ENCODE results near the gene CANX.
"Not testable (repeated sequence)": the region's sequence is repeated elsewhere in the genome, so short reads cannot be mapped to it uniquely, and the experiment has no call there.

The CANX gene, protein sequence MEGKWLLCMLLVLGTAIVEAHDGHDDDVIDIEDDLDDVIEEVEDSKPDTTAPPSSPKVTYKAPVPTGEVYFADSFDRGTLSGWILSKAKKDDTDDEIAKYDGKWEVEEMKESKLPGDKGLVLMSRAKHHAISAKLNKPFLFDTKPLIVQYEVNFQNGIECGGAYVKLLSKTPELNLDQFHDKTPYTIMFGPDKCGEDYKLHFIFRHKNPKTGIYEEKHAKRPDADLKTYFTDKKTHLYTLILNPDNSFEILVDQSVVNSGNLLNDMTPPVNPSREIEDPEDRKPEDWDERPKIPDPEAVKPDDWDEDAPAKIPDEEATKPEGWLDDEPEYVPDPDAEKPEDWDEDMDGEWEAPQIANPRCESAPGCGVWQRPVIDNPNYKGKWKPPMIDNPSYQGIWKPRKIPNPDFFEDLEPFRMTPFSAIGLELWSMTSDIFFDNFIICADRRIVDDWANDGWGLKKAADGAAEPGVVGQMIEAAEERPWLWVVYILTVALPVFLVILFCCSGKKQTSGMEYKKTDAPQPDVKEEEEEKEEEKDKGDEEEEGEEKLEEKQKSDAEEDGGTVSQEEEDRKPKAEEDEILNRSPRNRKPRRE

DNA sequence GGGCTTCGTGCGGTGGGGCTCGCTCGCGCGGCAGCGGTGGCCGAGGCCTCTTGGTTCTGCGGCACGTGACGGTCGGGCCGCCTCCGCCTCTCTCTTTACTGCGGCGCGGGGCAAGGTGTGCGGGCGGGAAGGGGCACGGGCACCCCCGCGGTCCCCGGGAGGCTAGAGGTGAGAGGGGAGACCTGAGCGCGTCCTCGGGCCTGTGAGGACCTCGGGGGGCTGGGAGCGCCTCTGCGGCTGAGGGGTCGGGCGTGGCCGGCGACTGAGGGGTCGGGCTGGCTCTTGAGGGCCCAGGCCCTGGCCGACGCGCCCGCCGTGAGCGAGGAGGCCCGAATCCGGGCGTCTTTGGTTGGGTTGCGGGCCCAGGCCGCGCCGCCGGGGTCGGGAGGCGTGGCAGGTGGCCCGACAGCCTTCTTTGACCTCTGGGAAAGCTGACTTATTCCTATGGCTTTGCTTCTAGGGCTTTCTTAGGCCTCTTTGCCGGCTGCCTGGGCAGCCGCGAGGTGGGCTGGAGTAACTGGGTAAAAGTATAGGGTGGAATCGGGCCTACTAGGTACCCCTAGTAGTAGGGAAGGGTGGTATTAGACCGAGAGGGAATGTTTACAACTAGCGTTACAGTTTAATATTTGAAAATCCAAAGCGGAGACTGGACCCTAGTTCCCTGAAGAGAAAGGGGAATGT is at the start of gene CANX:
Gene CANX (plus strand): TSS at position 33 of the 681 bp plus-strand sequence. CDS start 6,715 bp downstream, outside the sequence.
- DNase-seq (ENCODE audit: low spot score): no peak

DNA sequence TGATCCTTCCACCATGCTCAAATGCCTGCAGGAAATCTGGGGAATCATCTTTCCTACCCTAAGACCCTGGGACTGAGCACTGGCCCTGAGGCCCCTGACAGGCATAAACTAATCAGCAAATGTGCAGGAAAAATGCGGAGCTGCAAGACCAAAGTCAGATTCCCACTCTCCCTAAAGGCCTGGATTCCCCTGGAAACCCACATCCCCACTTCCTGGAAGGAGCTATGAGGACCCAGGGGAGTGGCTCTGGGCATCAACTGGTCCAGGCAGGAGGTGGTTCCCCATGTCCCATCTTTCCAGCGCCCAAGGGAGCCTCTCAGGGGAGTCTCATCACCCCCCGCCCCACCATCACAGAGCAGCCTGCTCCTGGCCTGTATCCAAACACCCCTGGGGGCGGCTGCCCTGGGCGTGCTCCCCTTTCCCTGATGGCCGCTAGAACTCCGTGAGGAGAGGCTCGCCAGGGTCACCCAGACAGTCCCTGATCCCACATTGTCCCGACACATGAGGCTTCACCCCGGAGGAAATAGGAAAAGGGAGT is 49.5 kb upstream of the CANX start:
- DNase-seq (ENCODE audit: low spot score): not testable (repeated sequence)

- not testable (repeated sequence) for DNase-seq (ENCODE audit: low spot score)
Measured at GRCh38 chr5:179650245-179650644, 48.5 kb upstream of the CANX start.

GRCh38 chr5:179653135-179653534 is 45.6 kb upstream of the CANX start:
- DNase-seq (ENCODE audit: low spot score): not testable (repeated sequence)

- DNase-seq (ENCODE audit: low spot score): not testable (repeated sequence)
Measured at GRCh38 chr5:179657302-179658178, 41.2 kb upstream of the CANX start.

DNA sequence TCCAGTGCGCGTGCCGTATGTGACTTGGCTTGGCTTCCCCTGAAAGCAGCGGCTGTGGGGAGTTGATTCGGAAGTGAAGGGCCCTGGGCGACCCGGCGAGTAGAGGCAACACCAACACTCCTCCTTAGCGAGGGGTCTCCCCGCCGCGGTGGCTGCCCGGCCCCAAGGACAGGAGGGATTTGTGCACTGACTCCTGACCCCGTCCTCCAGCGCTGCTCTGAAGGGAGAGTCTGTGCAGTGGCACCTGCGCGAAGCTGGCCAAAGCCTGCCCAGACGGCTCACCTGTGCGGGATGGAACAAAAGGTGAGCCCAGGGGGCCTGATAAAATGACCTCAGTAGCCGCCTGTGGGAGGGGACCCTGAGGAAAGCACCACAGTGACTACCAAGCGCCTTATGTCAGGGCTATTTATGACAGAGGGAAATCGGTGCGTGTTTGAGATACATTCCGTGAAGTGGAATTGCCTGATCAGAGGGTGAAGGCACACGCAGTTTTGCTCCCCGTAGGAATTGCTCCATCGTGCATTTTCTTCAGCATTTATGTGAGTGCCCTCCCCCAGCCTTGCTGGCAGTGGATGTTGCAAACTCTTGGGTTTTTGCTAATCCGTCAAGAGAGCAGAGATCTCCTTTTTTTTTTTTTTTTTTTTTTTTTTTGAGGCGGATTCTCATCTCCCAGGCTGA is 40.4 kb upstream of the CANX start:
- DNase-seq (ENCODE audit: low spot score): not testable (repeated sequence)

DNA sequence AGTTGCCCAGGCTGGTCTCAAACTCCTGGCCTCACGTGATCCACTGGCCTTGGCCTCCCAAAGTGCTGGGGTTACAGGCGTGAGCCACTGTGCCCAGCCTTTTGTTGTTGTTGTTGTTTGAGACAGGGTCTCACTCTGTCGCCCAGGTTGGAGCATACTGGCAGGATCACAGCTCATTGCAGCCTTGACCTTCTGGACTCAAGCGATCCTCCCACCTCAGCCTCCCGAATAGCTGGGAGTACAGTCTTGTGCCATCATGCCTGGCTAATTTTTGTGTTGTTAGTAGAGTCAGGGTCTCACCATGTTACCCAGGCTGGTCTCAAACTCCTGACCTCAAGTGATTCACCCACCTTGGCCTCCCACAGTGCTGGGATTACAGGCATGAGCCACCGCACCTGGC is 37.1 kb upstream of the CANX start:
- DNase-seq (ENCODE audit: low spot score): not testable (repeated sequence)

- DNase-seq (ENCODE audit: low spot score): no peak
Measured at GRCh38 chr5:179668391-179668790, 30.4 kb upstream of the CANX start.

- DNase-seq (ENCODE audit: low spot score): peak; percentile 98
Measured at GRCh38 chr5:179678223-179679013, 20.3 kb upstream of the CANX start.

GRCh38 chr5:179679014-179679674 is 19.6 kb upstream of the CANX start:
- DNase-seq (ENCODE audit: low spot score): no peak

GRCh38 chr5:179680014-179680779 is 18.6 kb upstream of the CANX start:
- no peak for DNase-seq (ENCODE audit: low spot score)

GRCh38 chr5:179680780-179681401 is 17.9 kb upstream of the CANX start, which contains the start of gene CBY3:
Gene CBY3 (minus strand): TSS chr5:179681034. CDS start chr5:179680918, 116 bp downstream.
- no peak for DNase-seq (ENCODE audit: low spot score)

DNA sequence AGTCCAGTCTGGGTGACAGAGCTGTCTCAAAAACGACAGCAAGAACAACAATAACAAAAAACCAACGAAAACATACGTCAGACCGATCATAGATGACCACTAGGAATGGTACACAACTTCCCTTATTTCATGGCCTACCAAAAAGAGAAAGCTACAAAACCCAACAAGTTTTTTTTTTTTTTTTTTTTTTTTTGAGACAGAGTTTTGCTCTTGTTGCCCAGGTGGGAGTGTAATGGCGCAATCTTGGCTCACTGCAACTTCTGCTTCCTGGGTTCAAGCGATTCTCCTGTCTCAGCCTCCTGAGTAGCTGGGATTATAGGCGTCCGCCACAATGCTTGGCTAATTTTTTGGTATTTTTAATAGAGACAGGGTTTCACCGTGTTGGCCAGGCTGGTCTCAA is 9.6 kb upstream of the CANX start:
- DNase-seq (ENCODE audit: low spot score): not testable (repeated sequence)

DNA sequence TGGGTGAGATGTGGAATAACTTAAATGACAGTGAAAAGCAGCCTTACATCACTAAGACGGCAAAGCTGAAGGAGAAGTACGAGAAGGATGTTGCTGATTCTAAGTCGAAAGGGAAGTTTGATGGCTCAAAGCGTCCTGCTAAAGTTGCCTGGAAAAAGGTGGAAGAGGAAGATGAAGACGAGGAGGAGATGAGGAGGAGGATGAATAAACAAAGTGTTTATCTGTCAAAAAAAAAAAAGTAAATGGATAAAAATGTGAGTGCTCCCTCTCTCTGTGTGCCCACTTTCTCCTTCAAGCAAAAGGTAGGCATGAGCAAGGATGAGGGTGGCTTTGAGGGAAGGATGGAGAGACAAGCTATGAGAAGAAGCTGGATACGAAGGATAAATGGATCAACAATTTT is 4.2 kb upstream of the CANX start:
- no peak for DNase-seq (ENCODE audit: low spot score)

GRCh38 chr5:179696603-179697002 is 2.2 kb upstream of the CANX start:
- no peak for DNase-seq (ENCODE audit: low spot score)

DNA sequence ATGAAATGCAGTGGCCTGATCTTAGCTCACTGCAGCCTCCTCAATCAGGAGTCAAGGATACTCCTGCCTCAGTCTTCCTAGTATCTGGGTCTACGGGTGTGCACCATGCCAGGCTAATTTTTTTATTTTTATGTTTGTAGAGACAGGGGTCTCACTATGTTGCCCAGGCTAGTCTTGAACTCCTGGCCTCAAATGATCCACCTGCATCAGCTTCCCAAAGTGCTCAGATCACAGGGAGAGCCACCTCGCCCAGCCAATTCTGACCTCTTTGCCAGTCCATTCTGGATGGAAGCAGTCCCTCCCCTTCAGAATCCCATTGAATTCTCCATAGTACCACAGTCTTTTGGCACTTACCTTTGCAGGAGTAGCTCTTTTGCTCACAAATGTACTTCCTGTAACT is 1.7 kb upstream of the CANX start:
- no peak for DNase-seq (ENCODE audit: low spot score)

- DNase-seq (ENCODE audit: low spot score): not testable (repeated sequence)
Measured at GRCh38 chr5:179697543-179697942, 1.2 kb upstream of the CANX start.
